Measurements from ENCODE around the gene SLITRK5.

DNA sequence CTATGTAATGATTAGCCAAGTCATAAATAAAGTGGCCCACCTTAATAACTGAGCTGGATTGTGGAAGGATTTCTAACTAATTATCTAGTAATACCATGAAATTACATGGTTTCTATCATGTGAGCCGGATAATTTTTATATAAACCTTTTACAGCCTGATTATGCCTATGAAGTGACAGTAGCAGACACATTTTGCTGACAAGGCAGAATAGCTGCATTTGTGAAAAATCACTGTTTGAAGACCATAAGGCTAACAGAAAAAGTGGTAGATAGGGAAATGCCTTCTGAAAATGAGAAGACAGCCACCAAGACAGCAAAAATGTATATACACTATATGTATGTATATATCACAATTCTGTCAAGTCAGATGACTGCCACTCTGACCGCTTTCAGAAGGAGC is 27.1 kb downstream of the SLITRK5 start:
- TF ChIP-seq, protein P1, sequence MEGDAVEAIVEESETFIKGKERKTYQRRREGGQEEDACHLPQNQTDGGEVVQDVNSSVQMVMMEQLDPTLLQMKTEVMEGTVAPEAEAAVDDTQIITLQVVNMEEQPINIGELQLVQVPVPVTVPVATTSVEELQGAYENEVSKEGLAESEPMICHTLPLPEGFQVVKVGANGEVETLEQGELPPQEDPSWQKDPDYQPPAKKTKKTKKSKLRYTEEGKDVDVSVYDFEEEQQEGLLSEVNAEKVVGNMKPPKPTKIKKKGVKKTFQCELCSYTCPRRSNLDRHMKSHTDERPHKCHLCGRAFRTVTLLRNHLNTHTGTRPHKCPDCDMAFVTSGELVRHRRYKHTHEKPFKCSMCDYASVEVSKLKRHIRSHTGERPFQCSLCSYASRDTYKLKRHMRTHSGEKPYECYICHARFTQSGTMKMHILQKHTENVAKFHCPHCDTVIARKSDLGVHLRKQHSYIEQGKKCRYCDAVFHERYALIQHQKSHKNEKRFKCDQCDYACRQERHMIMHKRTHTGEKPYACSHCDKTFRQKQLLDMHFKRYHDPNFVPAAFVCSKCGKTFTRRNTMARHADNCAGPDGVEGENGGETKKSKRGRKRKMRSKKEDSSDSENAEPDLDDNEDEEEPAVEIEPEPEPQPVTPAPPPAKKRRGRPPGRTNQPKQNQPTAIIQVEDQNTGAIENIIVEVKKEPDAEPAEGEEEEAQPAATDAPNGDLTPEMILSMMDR (conservative IDR thresholded peaks at IDR 0.05) = no peak
- TF ChIP-seq ZFX (IDR thresholded peaks at IDR 0.05) = no peak
